GM23338 (cell line): ENCODE data around the gene MBOAT7.

Experiments
- CREB1 ChIP-seq: fragments of 250-450 bp; sonication (Bioruptor Pico); IDR thresholded peaks from 2 replicates; pipeline ENCODE4 v1.5.0; 2020; ENCODE audit warnings: low read depth, mild to moderate bottlenecking, moderate library complexity
- ETS1 ChIP-seq: IDR thresholded peaks from 2 replicates; pipeline ENCODE4 v1.6.1; 2016; ENCODE audit warnings: antibody characterized with exemption
- EZH2 ChIP-seq: fragments of 200-600 bp; sonication (generic); IDR thresholded peaks from one replicate; pipeline ENCODE4 v1.8.0; 2017; ENCODE audit warnings: antibody characterized with exemption, mild to moderate bottlenecking, low read depth; ENCODE audit not compliant: unreplicated experiment
- EZH2phosphoT487 ChIP-seq: fragments of 200-600 bp; sonication (generic); IDR thresholded peaks from one replicate; pipeline ENCODE4 v1.8.1; 2018; ENCODE audit warnings: antibody characterized with exemption; ENCODE audit not compliant: unreplicated experiment
- JUNB ChIP-seq: IDR thresholded peaks from one replicate; pipeline ENCODE4 v1.6.1; 2016; ENCODE audit warnings: antibody characterized with exemption; ENCODE audit not compliant: unreplicated experiment
- POLR2AphosphoS5 ChIP-seq: IDR thresholded peaks from 2 replicates; pipeline ENCODE4 v1.6.1; 2016; ENCODE audit warnings: antibody characterized with exemption, low read depth
- REST ChIP-seq: IDR thresholded peaks from one replicate; pipeline ENCODE4 v1.6.1; 2018; ENCODE audit warnings: antibody characterized with exemption; ENCODE audit not compliant: unreplicated experiment
- STAT1 ChIP-seq: IDR thresholded peaks from one replicate; pipeline ENCODE4 v1.6.1; 2016; ENCODE audit warnings: antibody characterized with exemption; ENCODE audit not compliant: unreplicated experiment
- ZNF114 ChIP-seq: fragments of 250-450 bp; sonication (Bioruptor Pico); IDR thresholded peaks from 2 replicates; pipeline ENCODE4 v1.5.0; 2020; ENCODE audit warnings: mild to moderate bottlenecking, moderate library complexity
- ZNF331 ChIP-seq: fragments of 250-450 bp; sonication (Bioruptor Pico); IDR thresholded peaks from 2 replicates; pipeline ENCODE4 v1.5.0; 2020; ENCODE audit warnings: low read depth, mild to moderate bottlenecking, moderate library complexity
- ZNF462 ChIP-seq: fragments of 250-450 bp; sonication (Bioruptor Pico); IDR thresholded peaks from 2 replicates; pipeline ENCODE4 v1.5.0; 2020; ENCODE audit warnings: mild to moderate bottlenecking, moderate library complexity
- TF ChIP-seq, protein P1 (sequence below), 2 experiments: fragments of 200-600 bp in 1 of 2; sonication (generic) in 1 of 2; conservative IDR thresholded peaks; 2 replicates each; pipeline versions ENCODE4 v1.5.1 to v1.6.1; 2016 to 2017; ENCODE audit warnings: antibody characterized with exemption in 2 of 2, low read depth in 2 of 2, mild to moderate bottlenecking in 2 of 2, moderate library complexity in 1 of 2

DNA sequence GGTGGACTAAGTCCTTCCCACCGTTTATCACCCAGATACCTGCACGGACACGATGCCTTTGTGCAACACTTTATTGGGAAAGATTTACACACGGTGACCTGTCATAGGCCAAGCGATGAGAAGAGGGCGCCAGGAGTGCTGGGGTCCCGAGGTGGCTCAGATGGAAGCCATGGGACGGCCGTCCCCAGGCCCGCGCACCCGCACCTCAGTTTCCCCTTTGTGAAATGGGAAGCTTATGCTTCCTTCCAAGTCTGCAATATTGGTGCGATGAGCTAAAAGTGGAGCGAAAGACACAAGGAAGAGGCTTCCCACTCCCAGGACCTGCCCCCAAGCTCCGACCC lies 16.1 kb downstream of the MBOAT7 start:
- no peak for TF ChIP-seq ZNF462 (CRISPR knock-in tag)
- TF ChIP-seq, protein P1, sequence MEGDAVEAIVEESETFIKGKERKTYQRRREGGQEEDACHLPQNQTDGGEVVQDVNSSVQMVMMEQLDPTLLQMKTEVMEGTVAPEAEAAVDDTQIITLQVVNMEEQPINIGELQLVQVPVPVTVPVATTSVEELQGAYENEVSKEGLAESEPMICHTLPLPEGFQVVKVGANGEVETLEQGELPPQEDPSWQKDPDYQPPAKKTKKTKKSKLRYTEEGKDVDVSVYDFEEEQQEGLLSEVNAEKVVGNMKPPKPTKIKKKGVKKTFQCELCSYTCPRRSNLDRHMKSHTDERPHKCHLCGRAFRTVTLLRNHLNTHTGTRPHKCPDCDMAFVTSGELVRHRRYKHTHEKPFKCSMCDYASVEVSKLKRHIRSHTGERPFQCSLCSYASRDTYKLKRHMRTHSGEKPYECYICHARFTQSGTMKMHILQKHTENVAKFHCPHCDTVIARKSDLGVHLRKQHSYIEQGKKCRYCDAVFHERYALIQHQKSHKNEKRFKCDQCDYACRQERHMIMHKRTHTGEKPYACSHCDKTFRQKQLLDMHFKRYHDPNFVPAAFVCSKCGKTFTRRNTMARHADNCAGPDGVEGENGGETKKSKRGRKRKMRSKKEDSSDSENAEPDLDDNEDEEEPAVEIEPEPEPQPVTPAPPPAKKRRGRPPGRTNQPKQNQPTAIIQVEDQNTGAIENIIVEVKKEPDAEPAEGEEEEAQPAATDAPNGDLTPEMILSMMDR (conservative IDR thresholded peaks at IDR 0.05; ENCODE audit: low read depth in 2 of 2) = no peak
- no peak for TF ChIP-seq EZH2phosphoT487
- no peak; the same call in 1 of the 2 replicates for TF ChIP-seq POLR2AphosphoS5
- TF ChIP-seq EZH2 = no peak
- no peak for TF ChIP-seq ZNF331 (CRISPR knock-in tag)
- no peak for TF ChIP-seq REST
- TF ChIP-seq JUNB = no peak
- no peak for TF ChIP-seq CREB1
- no peak for TF ChIP-seq ZNF114 (CRISPR knock-in tag)
- no peak for TF ChIP-seq ETS1
- TF ChIP-seq STAT1 = no peak
